CD14-positive monocyte (primary cell): ENCODE measurements around the gene SCNN1B. TPM values are rescaled to one million over a fixed set of nuclear protein-coding genes. Genes with fewer than 3 reads are reported as not detected.
A peak's percentile ranks its signal among the peaks of the same experiment; 100 is the strongest.

Source experiments
- DNase-seq, 3 donors: peaks; one replicate each; pipeline ENCODE4 v3.0.0-alpha.2; 2011 to 2022
- H2AFZ ChIP-seq: 2 replicates; pipeline ENCODE4 v1.6.0; 2012; ENCODE audit warnings: mild to moderate bottlenecking, low read depth, low read length, inconsistent platforms; ENCODE audit not compliant: insufficient read depth, poor library complexity, severe bottlenecking
- H3K27ac ChIP-seq, 2 donors: 1 replicate in 1 of 2; 2 replicates in 1 of 2; pipeline ENCODE4 v1.5.1; 2012 to 2013; ENCODE audit warnings: low read length in 2 of 2, control low read depth in 1 of 2, inconsistent platforms in 1 of 2, low read depth in 1 of 2, mild to moderate bottlenecking in 1 of 2
- H3K27me3 ChIP-seq, 2 donors: one replicate each; pipeline versions ENCODE4 v1.6.0 to v1.6.1; 2011 to 2013; ENCODE audit warnings: low read length in 2 of 2; ENCODE audit not compliant: control insufficient read depth in 2 of 2, insufficient read depth in 2 of 2
- H3K36me3 ChIP-seq, 2 donors: replicated peaks in 1 of 2; 1 replicate in 1 of 2; 2 replicates in 1 of 2; pipeline versions ENCODE4 v1.5.1 to v1.6.1; 2012 to 2013; ENCODE audit warnings: low read length in 2 of 2, control low read depth in 1 of 2, inconsistent platforms in 1 of 2, mild to moderate bottlenecking in 1 of 2; ENCODE audit not compliant: insufficient read depth in 2 of 2, control insufficient read depth in 1 of 2
- H3K4me1 ChIP-seq, 2 donors: 1 replicate in 1 of 2; 2 replicates in 1 of 2; pipeline versions ENCODE4 v1.5.1 to v1.6.1; 2012 to 2013; ENCODE audit warnings: low read length in 2 of 2, control low read depth in 1 of 2, inconsistent platforms in 1 of 2, mild to moderate bottlenecking in 1 of 2, moderate library complexity in 1 of 2; ENCODE audit not compliant: insufficient read depth in 2 of 2, control insufficient read depth in 1 of 2
- H3K4me2 ChIP-seq: replicated peaks from 2 replicates; pipeline ENCODE3; 2012; ENCODE audit warnings: low read length, moderate library complexity, mild to moderate bottlenecking; ENCODE audit not compliant: poor library complexity, severe bottlenecking; ENCODE audit errors: extremely low read depth
- H3K4me3 ChIP-seq, 3 experiments: fragments of 200-600 bp in 1 of 3; sonication (generic) in 1 of 3; replicated peaks in 1 of 3; 1 replicate in 2 of 3; 2 replicates in 1 of 3; pipeline ENCODE4 v1.5.1; 2011 to 2013; ENCODE audit warnings: low read length in 3 of 3, mild to moderate bottlenecking in 3 of 3, control low read depth in 2 of 3, low read depth in 2 of 3, inconsistent platforms in 1 of 3, moderate library complexity in 1 of 3
- H3K79me2 ChIP-seq: 2 replicates; pipeline ENCODE4 v1.6.0; 2012; ENCODE audit warnings: mild to moderate bottlenecking, control low read depth, inconsistent platforms, low read length, moderate library complexity; ENCODE audit not compliant: insufficient read depth
- H3K9ac ChIP-seq: 2 replicates; pipeline ENCODE4 v1.6.0; 2017; ENCODE audit warnings: low read length, mild to moderate bottlenecking; ENCODE audit not compliant: insufficient read depth, poor library complexity, severe bottlenecking
- H3K9me3 ChIP-seq, 2 donors: replicated peaks in 1 of 2; 1 replicate in 1 of 2; 2 replicates in 1 of 2; pipeline versions ENCODE4 v1.5.1 to v1.6.1; 2012 to 2013; ENCODE audit warnings: low read length in 2 of 2, control low read depth in 1 of 2; ENCODE audit not compliant: control insufficient read depth in 1 of 2, insufficient read depth in 1 of 2
- H4K20me1 ChIP-seq: 2 replicates; pipeline ENCODE4 v1.6.0; 2012; ENCODE audit warnings: mild to moderate bottlenecking, low read length, control low read depth, moderate library complexity; ENCODE audit not compliant: insufficient read depth
- H3K27ac Mint-ChIP-seq, 7 donors: one replicate each; pipeline ENCODE4 v1.8.0; 2020; ENCODE audit warnings: mild to moderate bottlenecking in 7 of 7, mixed read lengths in 7 of 7, moderate library complexity in 6 of 7, inconsistent platforms in 2 of 7
- H3K27me3 Mint-ChIP-seq, 3 donors: one replicate each; pipeline ENCODE4 v1.8.0; 2021 to 2022; ENCODE audit warnings: low read depth in 3 of 3, mild to moderate bottlenecking in 3 of 3, mixed read lengths in 3 of 3, moderate library complexity in 3 of 3, inconsistent platforms in 1 of 3
- H3K36me3 Mint-ChIP-seq, 2 donors: one replicate each; pipeline ENCODE4 v1.8.0; 2020; ENCODE audit warnings: mixed read lengths in 2 of 2, inconsistent platforms in 1 of 2, mild to moderate bottlenecking in 1 of 2
- H3K4me1 Mint-ChIP-seq: one replicate; pipeline ENCODE4 v1.8.0; 2020; ENCODE audit warnings: mild to moderate bottlenecking, mixed read lengths
- H3K4me3 Mint-ChIP-seq, 2 donors: one replicate each; pipeline ENCODE4 v1.8.0; 2020; ENCODE audit warnings: mild to moderate bottlenecking in 2 of 2, mixed read lengths in 2 of 2, moderate library complexity in 1 of 2
- H3K9me3 Mint-ChIP-seq, 7 donors: one replicate each; pipeline ENCODE4 v1.8.0; 2020 to 2022; ENCODE audit warnings: mixed read lengths in 7 of 7, mild to moderate bottlenecking in 6 of 7, moderate library complexity in 6 of 7, inconsistent platforms in 2 of 7
- WGBS: methylation state at CpG from one replicate; pipeline ENCODE4 v1.1.5; 2013; ENCODE audit warnings: missing lambda C conversion rate; ENCODE audit not compliant: insufficient coverage; 5-methylcytosine and 5-hydroxymethylcytosine counted together
- intact Hi-C, 2 donors: fragments of 100-400 bp; cut with micrococcal nuclease; formaldehyde crosslinking; loops; one replicate each; pipeline versions ENCODE4 v1.15.0 to v1.15.1; 2023
- polyA plus RNA-seq, 3 donors: library from polyadenylated mRNA; depleted of rRNA in 1 of 3; unstranded in 2 of 3; stranded (reverse) in 1 of 3; fragments of 300-500 nt in 2 of 3; fragments of >200 nt in 1 of 3; fragmentation: Illumina TruSeq in 2 of 3; gene quantifications; 1 replicate in 2 of 3; 2 replicates in 1 of 3; pipeline ENCODE4 v1.2.3, GENCODE V29; 2012 to 2021
- TF ChIP-seq, protein P1 (sequence below): fragments of 200-600 bp; IDR thresholded peaks from one replicate; pipeline ENCODE4 v1.8.0; 2022; ENCODE audit warnings: antibody characterized with exemption, mild to moderate bottlenecking

The SCNN1B gene
- polyA plus RNA-seq, 3 donors: not detected

DNA sequence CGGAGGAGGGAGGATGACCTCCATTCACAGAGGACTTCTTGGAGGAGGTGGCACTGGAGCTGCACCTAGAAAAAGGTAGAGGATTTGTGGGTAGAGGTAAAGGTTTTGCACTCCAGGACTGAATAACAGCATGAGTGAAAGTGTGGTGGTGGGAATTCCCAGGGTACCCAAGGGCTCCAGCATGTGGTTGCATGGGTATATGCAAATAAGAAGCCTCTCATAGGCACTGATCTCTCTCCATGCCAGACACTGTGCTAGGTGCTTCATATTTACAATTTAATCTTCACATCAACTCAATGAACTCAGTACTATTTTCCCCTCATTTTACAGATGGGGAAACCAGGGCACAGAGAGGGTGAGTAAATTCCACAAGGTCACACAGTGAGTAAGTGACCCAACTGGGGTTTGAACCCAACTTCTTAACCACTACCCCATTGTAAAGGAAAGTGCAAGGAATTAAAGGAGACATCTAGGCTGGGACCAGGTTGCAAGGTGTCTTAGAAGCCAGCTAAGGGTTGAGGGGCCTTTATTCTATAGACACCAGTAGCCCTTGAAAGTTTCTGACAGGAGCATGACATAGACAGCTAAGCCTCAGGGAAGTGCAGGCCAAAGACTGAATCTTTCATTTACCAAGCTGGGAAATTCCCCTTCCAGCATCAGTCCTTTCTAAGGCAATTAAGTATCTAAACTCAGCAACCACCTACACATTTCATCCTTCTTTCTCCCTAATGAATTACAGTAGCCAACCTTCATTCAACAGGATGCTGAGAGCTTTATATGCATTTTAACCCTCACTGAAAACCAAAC is 21.3 kb downstream of the SCNN1B start:
- no CpG with 5 or more reads among the region's 1 CpG for WGBS
- Histone ChIP-seq H3K4me3 (no peak overlapping the region), H3K9ac (no peak overlapping the region), H3K27ac (no peak overlapping the region), H3K4me1 (no peaks in the 10 kb centered on the region), H3K4me2 (no peak overlapping the region), H3K79me2 (no peaks in the 10 kb centered on the region), H3K27me3 (no peaks in the 10 kb centered on the region), H2AFZ (no peak overlapping the region), H3K9me3 (no peaks in the 10 kb centered on the region), H3K36me3 (no peaks in the 10 kb centered on the region), H4K20me1 (no peaks in the 10 kb centered on the region)
- no peak overlapping the region for H3K4me3 Mint-ChIP-seq
- H3K36me3 Mint-ChIP-seq: no peaks in the 10 kb centered on the region
- peak overlapping the region in 1 of 7 donors; percentile 0 for H3K27ac Mint-ChIP-seq
- H3K9me3 Mint-ChIP-seq: peaks cover 0 to 2% (median 0%) of the 10 kb centered on the region in 7 donors
- peaks cover 3 to 17% (median 5%) of the 10 kb centered on the region in 3 donors for H3K27me3 Mint-ChIP-seq
- no peaks in the 10 kb centered on the region for H3K4me1 Mint-ChIP-seq
- no peak for DNase-seq
- TF ChIP-seq, protein P1, sequence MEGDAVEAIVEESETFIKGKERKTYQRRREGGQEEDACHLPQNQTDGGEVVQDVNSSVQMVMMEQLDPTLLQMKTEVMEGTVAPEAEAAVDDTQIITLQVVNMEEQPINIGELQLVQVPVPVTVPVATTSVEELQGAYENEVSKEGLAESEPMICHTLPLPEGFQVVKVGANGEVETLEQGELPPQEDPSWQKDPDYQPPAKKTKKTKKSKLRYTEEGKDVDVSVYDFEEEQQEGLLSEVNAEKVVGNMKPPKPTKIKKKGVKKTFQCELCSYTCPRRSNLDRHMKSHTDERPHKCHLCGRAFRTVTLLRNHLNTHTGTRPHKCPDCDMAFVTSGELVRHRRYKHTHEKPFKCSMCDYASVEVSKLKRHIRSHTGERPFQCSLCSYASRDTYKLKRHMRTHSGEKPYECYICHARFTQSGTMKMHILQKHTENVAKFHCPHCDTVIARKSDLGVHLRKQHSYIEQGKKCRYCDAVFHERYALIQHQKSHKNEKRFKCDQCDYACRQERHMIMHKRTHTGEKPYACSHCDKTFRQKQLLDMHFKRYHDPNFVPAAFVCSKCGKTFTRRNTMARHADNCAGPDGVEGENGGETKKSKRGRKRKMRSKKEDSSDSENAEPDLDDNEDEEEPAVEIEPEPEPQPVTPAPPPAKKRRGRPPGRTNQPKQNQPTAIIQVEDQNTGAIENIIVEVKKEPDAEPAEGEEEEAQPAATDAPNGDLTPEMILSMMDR: no peak
- intact Hi-C loops: no loop called here

DNA sequence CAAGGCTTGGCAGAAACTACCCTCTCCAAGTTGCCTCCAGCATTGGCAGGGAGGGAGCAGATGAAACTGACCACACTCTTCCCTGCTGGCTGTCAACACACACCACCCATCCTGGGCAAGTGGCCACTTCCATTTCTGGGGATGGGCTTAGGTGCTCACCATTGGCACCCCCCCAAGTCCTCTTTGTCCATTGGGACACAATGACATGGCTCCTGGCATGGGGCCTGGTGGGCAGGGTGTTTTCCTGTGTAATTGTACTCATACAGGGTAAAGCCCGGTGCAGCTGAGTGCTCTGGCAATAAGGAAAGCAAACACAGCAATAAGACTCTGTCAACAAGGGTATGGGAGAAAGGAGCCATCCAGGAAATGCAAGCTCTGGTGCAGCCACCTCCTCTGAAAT is 22.6 kb downstream of the SCNN1B start:
- Histone ChIP-seq H3K4me2 (no peak overlapping the region), H3K4me3 (no peak overlapping the region)
- WGBS: 50% methylated on average over 1 of the region's 1 CpG

More for the DNA sequence above, 22.6 kb downstream of the SCNN1B start:
- H3K27me3 Mint-ChIP-seq: peaks cover 5 to 17% (median 7%) of the 10 kb centered on the region in 3 donors
- TF ChIP-seq, protein P1: no peak
- Histone ChIP-seq H4K20me1 (no peaks in the 10 kb centered on the region), H3K79me2 (no peaks in the 10 kb centered on the region), H2AFZ (no peak overlapping the region), H3K9ac (no peak overlapping the region), H3K27me3 (no peaks in the 10 kb centered on the region), H3K9me3 (no peaks in the 10 kb centered on the region), H3K27ac (no peak overlapping the region), H3K36me3 (no peaks in the 10 kb centered on the region), H3K4me1 (no peaks in the 10 kb centered on the region)
- no peaks in the 10 kb centered on the region for H3K36me3 Mint-ChIP-seq
- no peak overlapping the region for H3K27ac Mint-ChIP-seq
- DNase-seq: no peak
- intact Hi-C loops: no loop called here
- no peaks in the 10 kb centered on the region for H3K4me1 Mint-ChIP-seq
- H3K9me3 Mint-ChIP-seq: peaks cover 0 to 2% (median 0%) of the 10 kb centered on the region in 7 donors
- H3K4me3 Mint-ChIP-seq: no peak overlapping the region
